Type B pancreatic cell (in vitro differentiated cells): ENCODE data around the gene MMRN2. TPM values are rescaled to one million over a fixed set of nuclear protein-coding genes. Genes with fewer than 3 reads are reported as not detected.
"Not testable (repeated sequence)": the region's sequence is repeated elsewhere in the genome, so short reads cannot be mapped to it uniquely, and the experiment has no call there.

Experiments
- DNase-seq: peaks from one replicate; pipeline ENCODE4 v3.0.0; 2021; ENCODE audit warnings: mixed read lengths; ENCODE audit not compliant: unreplicated experiment; ENCODE audit errors: extremely low spot score
- H3K27ac Mint-ChIP-seq: 2 replicates; pipeline ENCODE4 v1.8.0; 2021; ENCODE audit warnings: mild to moderate bottlenecking, mixed read lengths
- H3K27me3 Mint-ChIP-seq: 2 replicates; pipeline ENCODE4 v1.8.0; 2021; ENCODE audit warnings: mixed read lengths
- H3K36me3 Mint-ChIP-seq: 2 replicates; pipeline ENCODE4 v1.8.0; 2021; ENCODE audit warnings: mixed read lengths
- H3K4me1 Mint-ChIP-seq: one replicate; pipeline ENCODE4 v1.8.0; 2021; ENCODE audit warnings: mixed read lengths; ENCODE audit not compliant: unreplicated experiment
- H3K4me3 Mint-ChIP-seq: 2 replicates; pipeline ENCODE4 v1.8.0; 2021; ENCODE audit warnings: mild to moderate bottlenecking, mixed read lengths
- H3K9me3 Mint-ChIP-seq: 2 replicates; pipeline ENCODE4 v1.8.0; 2021; ENCODE audit warnings: mixed read lengths
- CTCF ChIP-seq: fragments of 200-600 bp; sonication (generic); conservative IDR thresholded peaks from 2 replicates; pipeline ENCODE4 v1.5.0; 2021; ENCODE audit warnings: antibody characterized with exemption, mild to moderate bottlenecking
- total RNA-seq: library from RNA; stranded (reverse); gene quantifications from 2 replicates; pipeline ENCODE4 v1.2.1, GENCODE V29; 2021; ENCODE audit warnings: low replicate concordance

MMRN2 gene
- total RNA-seq, 1 donor from 2014 or later, result 5.5 TPM

DNA sequence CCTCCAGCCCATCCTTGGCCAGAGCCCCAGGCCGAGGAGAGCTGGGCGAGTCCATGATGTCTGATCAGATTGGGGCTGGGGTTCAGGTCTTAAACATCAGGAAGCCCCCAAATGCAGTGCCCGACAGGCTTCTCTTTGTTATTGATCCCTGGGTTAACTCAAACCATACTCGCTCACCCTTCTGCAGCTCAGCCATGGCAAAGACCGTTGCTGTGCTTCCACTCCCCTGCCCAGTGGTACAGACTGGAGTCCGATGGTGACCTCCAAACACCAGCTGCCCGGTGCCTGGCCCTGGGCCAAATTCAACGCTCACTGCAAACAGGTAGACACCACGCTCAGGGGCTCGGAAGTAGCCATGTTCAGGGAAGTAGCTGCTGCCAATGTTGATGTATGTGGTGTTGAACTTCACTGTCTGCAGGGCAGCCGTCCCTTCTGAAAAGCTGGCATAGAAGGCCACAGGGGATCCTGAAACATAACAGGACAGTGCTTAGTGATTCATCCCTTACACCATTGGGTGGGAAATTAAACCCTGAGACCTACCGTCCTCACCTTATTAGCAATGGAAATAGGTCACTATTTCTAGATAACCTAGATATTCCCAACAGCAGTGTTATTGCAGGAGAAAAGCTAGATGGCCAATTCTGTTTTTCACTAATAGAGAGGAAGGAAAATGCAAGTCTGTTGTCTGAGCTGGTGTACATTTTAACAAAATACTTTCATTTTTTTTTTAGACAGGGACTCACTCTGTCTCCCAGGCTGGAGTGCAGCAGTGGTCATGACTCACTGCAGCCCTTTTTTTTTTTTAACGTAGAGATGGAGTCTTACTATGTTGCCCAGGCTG lies 20.5 kb downstream of the MMRN2 start:
- H3K4me1 Mint-ChIP-seq, result peaks cover 4% of the 10 kb centered on the region
- peaks cover 2% of the 10 kb centered on the region for H3K36me3 Mint-ChIP-seq
- H3K27me3 Mint-ChIP-seq, result no peaks in the 10 kb centered on the region
- DNase-seq, result no peak
- TF ChIP-seq CTCF, result no peak
- no peaks in the 10 kb centered on the region for H3K9me3 Mint-ChIP-seq
- no peak overlapping the region for H3K4me3 Mint-ChIP-seq
- no peak overlapping the region for H3K27ac Mint-ChIP-seq

- not testable (repeated sequence) for H3K27me3 Mint-ChIP-seq, H3K9me3 Mint-ChIP-seq, DNase-seq, H3K4me1 Mint-ChIP-seq, H3K4me3 Mint-ChIP-seq
- H3K36me3 Mint-ChIP-seq, result peaks cover 13% of the 10 kb centered on the region
- H3K27ac Mint-ChIP-seq, result peak overlapping the region; percentile 9
These were observed 23.2 kb downstream of the MMRN2 start for GRCh38 chr10:86934162-86934711.

GRCh38 chr10:86932674-86933073 lies 24.7 kb downstream of the MMRN2 start:
- no peak overlapping the region for H3K4me3 Mint-ChIP-seq
- no peak overlapping the region for H3K27ac Mint-ChIP-seq
- H3K9me3 Mint-ChIP-seq, result no peaks in the 10 kb centered on the region
- DNase-seq, result no peak
- H3K4me1 Mint-ChIP-seq, result peaks cover 4% of the 10 kb centered on the region
- H3K36me3 Mint-ChIP-seq, result peaks cover 13% of the 10 kb centered on the region
- no peaks in the 10 kb centered on the region for H3K27me3 Mint-ChIP-seq
- TF ChIP-seq CTCF, result no peak

- Mint-ChIP-seq H3K4me1 (peaks cover 4% of the 10 kb centered on the region), H3K27ac (peak overlapping the region; percentile 21), H3K9me3 (no peaks in the 10 kb centered on the region), H3K36me3 (peaks cover 13% of the 10 kb centered on the region), H3K4me3 (no peak overlapping the region), H3K27me3 (no peaks in the 10 kb centered on the region)
- DNase-seq, result no peak
- no peak for TF ChIP-seq CTCF
These were observed 25.5 kb downstream of the MMRN2 start for GRCh38 chr10:86931872-86932271.

- no peak for TF ChIP-seq CTCF
These were observed 27.7 kb downstream of the MMRN2 start for GRCh38 chr10:86929468-86930380.

More at GRCh38 chr10:86929468-86930380, 27.7 kb downstream of the MMRN2 start:
- Mint-ChIP-seq H3K4me1 (no peaks in the 10 kb centered on the region), H3K27ac (no peak overlapping the region), H3K4me3 (no peak overlapping the region), H3K36me3 (peaks cover 13% of the 10 kb centered on the region), H3K27me3 (no peaks in the 10 kb centered on the region), H3K9me3 (no peaks in the 10 kb centered on the region)
- DNase-seq, result no peak
